Measurements from ENCODE around the gene SAXO1.
"Not testable (repeated sequence)": the region's sequence is repeated elsewhere in the genome, so short reads cannot be mapped to it uniquely, and the experiment has no call there.

Gene SAXO1

DNA sequence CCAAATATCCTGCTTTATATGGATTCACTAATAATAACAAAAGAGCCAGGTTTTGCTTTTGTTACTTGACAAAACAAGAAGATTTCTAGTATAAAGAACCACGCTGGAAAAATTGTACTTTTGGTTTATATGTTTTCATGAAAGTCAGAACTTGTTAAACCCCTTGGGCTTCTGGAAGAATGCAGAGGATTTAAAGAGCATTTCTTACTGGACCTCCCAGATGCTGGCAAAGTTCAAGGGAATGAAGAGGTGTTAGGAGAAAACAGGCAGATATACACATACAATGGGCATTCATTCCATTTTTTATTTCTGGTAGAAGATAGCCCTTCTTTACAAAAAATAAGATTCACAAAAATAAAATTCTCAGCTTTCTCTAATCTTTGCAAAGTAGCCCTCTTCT lies 61.1 kb downstream of the SAXO1 start:
- FAIRE-seq = no peak
- no peak for DNase-seq (ENCODE audit: low spot score)

DNA sequence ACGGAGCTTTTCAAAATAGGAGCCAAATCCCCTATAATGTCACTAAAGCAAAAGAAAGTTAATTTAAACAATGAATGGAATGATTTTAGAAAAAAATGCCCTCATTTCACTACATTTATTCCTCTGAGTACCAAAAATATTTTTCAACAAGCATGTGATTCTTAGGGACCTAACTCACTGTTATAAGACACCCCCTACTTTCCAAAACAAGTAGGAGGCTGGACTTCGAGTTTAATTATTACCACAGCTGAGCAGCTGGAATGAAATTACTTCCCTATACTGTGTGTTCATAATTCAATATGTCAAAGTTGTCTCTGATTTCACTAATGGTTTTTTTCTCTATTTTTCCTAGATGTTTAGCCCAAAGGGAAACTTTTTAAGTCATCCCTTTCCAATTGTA lies 61.6 kb downstream of the SAXO1 start:
- FAIRE-seq (no peak), DNase-seq (ENCODE audit: low spot score) (no peak)

DNA sequence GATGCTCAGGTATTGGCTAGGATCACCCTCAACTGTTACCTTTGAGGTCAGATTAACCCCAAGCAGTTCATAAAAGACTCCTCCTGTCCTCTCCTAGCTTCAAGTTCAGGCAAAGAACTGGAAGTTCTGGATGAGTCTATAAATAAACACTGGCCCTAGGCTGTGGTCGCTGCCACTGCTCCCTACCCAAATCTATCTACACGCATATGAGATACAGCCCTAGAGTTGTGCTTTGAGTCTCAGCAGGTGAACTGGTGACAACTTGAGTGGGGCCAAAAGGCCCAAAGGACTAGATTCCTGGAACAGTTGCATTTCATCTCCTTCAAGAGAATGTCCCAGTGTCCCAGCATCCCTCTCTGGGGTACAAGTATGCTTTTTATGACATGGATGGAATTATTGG lies 62.6 kb downstream of the SAXO1 start:
- no peak for DNase-seq (ENCODE audit: low spot score)
- FAIRE-seq = no peak

DNA sequence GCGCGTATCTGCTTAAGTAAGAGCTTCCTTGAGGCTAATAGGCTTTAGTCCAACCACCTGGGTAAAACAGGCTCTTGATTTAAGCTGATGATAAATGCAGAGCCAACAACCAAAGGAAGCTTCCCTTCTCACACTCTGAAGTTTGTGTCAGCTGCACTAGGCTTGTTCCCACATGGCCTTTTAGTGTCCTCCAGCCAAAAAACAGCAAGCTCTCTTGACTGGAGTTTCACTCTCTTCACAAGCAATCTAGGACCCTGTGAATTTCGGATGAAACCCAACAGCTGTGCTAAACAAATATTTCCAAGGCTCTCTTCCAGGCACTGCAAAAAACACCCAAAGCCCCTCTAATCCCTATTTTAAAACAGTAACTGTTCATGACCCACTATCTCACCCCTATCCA lies 63.9 kb downstream of the SAXO1 start:
- FAIRE-seq (no peak), DNase-seq (ENCODE audit: low spot score) (no peak)

DNA sequence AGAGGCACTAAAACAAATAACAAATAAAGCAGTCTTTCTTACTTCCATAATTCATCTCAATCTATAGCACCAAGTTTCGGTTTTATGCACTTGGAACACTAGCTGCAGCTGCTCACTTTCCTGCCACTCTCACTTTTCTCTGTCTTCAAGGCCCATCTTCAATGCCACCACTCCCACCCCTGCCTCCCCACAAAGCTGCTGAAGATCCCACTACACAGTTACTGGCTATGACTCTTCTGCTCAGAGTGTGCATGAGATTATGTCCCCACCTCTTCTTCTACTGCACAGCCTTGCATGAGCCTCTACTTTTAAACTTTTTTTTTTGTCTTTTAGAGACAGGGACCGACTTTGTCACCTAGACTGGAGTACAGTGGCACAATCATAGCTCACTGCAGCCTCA lies 77.4 kb downstream of the SAXO1 start:
- FAIRE-seq (no peak), DNase-seq (ENCODE audit: low spot score) (no peak)

DNA sequence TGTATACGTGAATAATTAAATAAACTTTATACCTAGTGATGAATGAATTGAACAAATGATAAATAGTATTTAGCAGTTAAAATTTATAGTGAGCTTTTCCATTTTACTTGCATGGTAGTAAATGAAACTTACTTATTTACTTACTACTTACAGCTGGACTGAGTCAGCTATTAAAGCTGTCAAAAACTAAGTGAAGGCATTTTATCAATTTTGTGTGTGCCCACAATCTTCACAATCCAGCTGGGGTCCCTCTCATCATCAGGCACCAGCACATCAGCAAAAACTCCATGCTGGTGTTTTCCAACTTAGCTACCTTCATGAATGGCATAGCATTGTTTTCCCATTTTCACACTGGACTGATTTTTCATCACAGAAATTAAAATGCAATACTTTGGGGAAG lies 81.1 kb downstream of the SAXO1 start:
- FAIRE-seq (no peak), DNase-seq (ENCODE audit: low spot score) (no peak)

DNA sequence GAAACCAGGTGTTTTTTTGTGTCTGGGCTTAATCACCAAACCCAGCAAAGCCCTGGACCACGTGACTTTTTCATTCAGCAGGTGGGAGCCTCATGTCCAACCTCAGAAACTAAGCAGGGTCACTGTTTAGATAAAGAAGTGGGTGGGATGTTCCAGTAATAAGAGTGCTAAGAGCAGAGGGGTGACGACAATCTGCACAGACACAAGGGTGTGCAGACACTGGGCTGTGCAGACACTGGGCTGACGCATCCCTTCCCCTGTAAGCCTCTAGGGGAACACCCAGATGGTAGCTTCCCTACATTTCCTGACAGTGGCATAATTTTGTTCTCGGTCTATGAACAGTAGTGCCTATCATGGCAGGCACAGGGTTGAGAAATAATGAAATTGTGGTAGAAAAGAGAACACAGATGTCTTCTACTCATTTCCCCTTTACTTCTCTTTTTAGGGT lies 85.1 kb downstream of the SAXO1 start:
- DNase-seq (ENCODE audit: low spot score) (no peak), FAIRE-seq (no peak)

DNA sequence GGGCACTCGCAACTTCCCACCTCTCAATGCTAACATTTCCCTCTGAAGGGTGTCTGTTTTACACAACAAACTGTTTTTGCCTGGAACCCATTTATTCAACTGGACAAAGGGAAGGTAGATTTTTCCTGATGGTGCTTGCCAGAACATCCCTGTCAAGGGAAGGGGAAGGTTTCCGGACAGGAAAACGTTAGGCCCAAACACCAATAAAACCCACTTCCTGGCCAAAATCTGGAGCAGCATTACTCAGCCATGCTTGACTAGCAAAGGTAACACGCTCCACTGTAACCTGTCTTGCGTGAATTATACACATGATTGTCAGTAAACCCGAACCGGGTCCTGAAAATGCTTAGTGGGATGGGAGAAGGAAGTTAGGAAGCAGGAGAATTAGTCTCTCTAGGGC lies 90.2 kb downstream of the SAXO1 start:
- no peak for DNase-seq (ENCODE audit: low spot score)
- FAIRE-seq = no peak

DNA sequence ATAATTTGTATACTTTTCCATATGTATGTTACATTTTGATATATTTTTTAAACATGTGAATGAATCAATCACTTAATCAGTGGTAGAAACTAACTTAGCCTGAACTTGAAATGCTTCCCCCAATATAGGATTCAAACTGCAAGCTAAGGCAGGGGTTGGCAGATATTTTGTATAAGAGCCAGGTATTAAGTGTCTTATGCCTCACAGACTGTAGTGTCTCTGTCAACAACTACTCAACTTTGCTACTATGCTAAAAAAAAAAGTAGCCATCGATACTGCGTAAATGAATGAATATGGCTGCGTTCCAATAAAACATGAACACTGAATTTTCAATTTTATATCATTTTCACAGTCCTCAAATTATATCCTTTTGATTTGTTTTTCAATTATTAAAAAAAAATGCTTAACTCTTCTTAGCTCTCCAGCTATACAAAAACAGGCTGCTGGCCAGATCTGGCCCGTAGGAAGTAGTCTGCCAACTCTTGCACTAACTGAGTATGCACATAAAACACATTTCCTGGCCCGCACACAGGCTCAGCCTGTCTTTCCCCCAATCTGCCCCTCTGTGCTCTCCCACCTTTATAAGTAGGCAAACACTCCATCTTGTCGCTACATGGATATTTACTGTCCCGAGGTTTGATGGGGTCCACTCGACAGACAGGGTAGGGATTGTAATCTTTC lies 91.8 kb downstream of the SAXO1 start:
- no peak for DNase-seq (ENCODE audit: low spot score)
- FAIRE-seq = no peak

DNA sequence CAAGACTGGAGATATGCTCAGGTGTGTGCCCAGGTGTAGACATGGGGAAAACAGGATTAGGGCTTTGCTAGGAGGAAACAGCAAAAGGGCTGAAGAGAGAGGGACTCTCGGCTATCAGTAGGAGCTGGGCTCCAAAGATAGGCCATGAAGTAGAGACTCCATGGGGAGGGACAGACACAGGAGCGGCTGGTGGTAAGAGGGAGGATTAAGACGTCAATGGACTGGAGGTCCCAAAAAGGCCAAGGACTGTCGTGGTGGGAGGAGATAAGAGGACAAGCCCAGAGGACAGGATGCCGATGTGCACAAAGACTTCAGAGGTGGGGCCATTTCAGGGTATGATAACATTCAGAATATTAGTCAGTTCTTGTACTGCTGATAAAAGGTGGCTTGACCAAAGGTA lies 93.1 kb downstream of the SAXO1 start:
- FAIRE-seq (no peak), DNase-seq (ENCODE audit: low spot score) (no peak)

DNA sequence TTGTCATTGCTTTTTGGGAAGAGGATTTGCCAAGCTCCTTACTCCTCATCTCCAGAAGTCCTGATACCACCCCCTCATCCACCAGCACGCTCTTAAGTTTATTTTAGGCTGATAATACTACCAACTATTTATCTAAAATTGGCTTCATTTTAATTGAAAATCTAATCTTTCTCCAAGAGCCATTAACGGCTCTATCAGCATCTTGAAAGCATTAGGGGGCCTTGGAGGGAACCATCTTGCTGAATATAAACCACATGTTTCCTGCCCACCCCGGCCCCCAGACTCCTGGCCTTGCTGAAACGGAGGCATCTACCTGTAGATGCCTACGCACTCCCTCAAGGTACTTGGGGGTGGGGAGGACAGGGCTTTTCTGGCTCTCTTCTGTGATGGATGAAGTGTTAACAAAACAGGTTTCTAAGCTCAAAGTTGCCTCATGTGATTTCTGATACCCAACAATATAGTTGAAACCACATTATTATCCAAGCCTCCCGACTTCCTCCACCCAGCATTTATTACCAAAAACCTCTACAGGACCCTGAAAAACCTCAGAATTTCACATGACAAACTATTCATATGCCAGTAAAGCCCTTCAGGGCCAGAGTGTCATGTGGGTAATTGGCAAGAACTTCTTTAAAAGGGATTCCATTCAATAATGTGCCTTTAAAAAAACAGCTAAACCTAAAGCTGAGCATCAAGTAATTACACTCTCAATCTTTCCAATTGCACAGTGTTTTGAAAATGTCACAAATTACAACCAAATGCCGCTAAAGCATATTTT lies 96.7 kb downstream of the SAXO1 start:
- FAIRE-seq (no peak), DNase-seq (ENCODE audit: low spot score) (no peak)

DNA sequence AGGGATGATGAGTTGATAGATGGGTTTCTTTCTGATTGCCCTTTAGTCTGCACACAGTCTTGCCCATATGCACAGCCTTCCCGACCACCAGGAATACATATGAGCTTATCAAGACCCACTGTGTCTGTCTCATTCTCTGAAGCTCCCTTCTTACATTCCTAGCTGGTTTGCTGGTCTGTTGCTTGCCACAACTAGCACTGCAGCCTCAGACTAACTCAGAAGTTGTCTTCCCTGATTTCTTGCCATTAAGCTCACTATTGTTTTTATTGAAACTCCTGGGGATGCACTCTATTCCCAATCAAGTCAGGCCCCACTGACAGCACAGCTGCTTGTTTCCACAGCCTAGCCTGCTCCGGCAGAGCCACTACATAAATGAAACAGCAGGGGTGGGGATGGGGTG lies 97.5 kb downstream of the SAXO1 start:
- DNase-seq (ENCODE audit: low spot score) = no peak
- no peak for FAIRE-seq

DNA sequence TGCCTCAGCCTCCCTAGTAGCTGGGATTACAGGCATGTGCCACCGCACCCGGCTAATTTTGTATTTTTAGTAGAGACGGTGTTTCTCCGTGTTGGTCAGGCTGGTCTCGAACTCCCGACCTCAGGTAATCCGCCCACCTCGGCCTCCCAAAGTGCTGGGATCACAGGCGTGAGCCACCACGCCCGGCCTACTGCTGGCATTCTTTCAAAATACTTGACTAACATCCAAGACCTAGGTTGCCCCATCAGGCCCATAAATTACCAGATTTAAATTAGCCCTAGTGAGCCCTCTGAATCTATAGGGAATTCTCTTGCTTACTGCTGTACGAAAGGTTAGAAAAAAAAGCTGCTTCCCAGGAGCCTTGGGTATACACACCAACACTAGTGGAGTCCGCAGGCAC lies 102.4 kb downstream of the SAXO1 start:
- DNase-seq (ENCODE audit: low spot score); FAIRE-seq: not testable (repeated sequence)

DNA sequence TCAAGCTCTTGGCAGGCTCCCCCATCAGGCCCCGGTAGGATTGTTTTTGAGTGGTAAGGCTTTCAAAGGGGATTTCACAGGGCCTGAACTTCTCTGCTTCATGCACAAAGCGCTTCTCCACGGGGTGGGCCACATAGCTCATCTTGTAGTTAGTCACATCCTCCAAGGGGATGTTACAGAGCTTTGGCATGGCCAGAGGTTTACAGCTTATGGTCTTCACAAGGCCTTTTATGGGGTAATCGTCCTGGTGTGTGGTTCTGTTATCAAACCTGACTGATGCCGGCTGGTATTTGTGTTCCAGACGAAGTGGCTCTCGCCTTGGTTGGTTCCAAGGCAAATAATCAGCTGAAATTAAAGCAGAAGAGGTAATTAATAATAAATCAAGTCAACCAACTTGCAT lies 104.3 kb downstream of the SAXO1 start:
- DNase-seq (ENCODE audit: low spot score) = no peak
- FAIRE-seq = no peak

DNA sequence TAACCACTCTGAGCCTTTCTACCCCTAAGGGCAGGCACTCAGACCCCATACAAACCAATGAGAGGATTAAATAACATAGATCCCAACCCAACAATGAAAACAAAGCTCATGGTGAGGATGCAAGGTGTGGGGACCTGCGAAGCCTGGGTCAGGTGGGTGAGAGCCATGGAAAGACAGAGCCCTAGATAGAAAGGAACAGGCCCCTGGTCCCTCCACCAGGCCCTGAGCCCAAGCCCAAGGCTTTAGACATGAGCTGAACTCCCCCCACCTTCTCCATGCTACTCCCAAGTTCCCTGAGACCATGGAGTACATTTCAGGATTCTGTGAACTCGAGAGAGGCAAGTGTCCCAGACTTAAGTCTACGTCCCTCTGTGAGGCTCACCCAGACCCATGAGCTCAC lies 106.5 kb downstream of the SAXO1 start:
- DNase-seq (ENCODE audit: low spot score) (no peak), FAIRE-seq (no peak)

DNA sequence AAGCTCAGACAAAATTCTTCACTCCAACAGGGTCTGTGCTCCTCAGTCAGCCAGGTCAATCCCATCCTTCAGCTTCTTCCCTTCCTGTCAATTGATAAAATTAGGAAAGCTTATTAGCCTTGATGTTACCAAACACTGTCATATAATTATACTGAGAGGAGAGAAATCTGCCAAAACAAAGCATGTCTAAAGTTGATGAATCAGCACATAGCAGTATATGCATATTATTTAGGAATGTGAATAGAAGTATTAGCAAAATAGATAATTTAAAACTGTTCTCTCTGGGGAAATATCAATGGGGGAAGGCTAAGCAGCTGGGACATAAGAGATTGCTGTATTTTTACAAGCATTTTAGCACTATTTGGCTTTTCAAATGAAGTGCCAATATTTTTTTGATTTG lies 107.1 kb downstream of the SAXO1 start:
- DNase-seq (ENCODE audit: low spot score) = no peak
- FAIRE-seq = no peak

DNA sequence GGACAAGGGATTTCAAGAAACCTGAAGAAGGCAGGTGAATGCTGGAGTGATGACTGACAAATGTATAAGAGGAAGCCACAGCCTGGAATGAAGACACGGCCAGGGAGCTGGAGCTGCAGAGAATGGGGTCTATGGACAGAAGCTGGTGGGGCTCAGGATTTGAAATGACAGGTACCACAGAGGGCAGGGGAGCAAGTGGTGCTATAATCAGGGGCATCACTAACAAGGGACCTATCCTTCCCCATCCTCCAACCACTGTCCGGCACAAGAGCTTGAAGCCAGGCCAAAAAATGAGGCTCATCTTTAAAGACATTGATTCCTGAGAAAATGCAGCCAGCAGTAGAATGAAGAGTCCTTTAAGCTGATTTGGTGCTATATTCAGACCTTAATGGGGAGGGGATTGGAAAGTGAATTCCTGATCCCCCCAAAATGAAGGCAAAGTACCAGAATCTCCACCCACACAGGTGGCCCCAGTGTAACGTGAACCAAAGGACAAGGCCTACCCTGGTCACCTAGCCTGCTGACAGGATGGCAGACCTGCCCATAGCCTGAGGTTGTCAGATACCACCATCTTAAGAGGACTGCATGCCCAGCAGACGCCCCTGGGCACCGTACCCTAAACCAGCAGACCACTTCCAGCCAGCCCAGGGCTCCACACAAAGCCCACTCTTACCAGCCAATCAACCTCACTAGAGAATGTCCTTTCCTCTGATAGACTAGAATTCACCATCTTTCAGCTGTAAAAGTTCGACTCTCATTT lies 109.2 kb downstream of the SAXO1 start:
- FAIRE-seq = no peak

DNA sequence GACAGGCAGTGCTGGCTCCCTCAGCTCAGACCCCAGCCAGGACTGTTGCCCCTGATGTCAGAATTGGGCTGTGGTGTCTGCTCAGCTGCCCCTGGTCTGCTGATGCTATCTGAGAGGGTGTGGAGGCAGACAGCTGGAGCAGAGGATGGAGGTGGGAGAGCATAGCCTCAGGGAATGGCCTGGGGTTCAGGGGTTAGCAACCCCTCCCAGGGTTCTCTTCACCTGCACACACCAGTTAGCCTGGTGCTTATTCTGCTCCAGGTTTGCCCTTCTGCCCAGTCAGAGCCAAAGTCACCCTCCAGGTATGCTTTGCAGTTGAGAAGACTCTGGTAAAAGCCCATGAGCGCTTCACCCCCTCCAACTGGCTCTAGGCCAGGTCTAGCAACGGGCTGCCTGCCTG lies 109.8 kb downstream of the SAXO1 start:
- FAIRE-seq = no peak
- DNase-seq (ENCODE audit: low spot score) = no peak

More for the DNA sequence above, 109.2 kb downstream of the SAXO1 start:
- no peak for DNase-seq (ENCODE audit: low spot score)

DNA sequence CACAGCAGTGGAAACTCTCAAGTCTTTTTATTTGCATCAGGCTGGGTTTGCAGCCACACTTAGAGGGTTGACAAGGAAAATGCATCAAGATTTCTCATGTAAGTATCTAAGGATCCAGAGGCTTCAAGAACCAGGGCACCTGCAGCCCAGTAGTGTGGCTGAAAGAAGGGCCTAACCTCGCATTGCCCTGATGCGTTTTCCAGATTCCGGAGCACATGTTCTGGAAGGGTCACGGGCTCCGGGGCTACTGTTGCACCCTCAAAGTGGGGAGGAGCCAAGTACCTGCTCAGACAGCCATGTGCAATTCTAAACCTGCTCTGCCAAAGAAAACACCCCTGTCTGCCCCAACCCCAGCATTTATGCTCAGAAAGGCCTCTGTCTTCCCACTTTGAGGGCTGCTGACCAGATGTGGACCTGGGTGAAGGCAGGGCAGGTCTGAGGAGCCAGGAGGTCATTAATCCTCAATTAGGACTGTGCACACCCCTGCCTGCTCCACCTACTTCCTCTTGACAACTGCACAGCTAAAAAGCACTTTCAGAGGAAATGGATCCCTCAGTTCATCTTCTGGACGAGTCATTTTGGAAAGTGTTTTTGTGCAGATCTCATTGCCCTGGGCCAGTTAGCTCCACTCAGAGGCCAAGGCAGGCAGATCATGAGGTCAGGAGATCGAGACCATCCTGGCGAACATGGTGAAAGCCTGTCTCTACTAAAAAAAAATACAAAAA lies 110.7 kb downstream of the SAXO1 start:
- no peak for DNase-seq (ENCODE audit: low spot score)
- no peak for FAIRE-seq

DNA sequence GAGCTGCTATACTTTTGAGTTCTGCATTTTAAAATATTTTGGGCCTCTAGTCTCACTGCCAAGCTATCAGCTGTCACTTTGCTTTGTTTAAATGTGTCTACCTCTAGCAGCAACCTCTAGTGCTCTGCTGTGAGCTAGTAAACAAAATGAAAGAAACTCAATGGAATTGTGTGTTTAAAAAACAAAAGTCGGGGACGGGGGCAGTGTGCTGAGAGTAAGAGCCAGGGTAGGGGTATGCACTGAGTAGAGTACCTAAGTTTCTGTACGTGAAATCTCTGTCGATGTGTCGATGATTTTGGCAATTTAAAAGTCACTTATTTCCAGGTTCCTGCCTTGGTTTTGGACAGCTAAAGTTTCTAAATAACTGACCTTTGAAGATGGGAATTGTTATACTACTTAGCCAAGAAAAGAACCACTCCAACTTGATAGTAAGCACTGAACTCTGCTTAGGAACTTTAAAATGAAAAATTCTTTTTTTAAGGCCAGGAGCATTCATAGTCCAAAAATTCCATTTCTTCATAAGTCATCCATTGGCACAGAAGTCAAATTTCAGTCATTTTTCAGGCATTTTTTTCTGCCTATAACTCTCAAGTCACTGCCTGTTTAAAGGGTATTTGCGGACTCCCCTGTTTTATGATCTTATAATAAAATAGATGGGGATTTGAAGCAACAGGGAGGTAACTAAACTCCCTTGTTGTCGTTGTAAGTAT lies 111.5 kb downstream of the SAXO1 start:
- DNase-seq (ENCODE audit: low spot score) (no peak), FAIRE-seq (no peak)
